Measurements from ENCODE around the gene CYP2W1.

DNA sequence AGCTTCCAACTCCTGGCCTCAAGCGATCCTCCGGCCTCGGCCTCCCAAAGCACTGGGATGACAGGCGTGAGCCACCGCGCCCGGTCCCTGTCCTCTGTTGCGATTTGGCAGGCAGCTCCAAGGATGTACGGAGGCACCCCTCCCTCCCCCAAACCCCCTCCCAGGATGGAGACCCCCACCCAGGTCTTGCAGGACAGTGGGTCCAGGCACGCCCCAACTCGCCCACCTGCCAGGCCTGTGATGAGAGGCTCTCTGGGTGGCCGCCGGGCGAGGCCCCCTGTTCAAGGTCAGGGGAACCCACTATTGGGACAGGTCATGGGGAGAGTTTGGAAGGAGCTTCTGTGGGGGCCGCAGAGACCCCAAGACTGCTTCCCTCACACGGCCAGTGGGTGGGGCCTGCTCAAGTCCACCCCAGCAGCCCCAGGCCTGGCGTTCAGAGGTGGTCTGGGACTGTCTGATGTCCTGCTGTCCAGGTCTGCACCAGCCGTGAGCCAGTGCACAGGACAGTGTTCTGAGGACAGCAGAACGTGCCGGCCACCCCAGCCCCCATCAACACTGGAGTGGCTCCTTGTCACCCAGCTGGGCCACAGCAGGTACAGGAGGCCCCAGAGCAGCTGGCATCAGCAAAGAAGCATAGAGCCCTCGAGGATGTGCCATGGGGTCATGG lies 31.0 kb upstream of the CYP2W1 start:
- TF ChIP-seq, protein P1, sequence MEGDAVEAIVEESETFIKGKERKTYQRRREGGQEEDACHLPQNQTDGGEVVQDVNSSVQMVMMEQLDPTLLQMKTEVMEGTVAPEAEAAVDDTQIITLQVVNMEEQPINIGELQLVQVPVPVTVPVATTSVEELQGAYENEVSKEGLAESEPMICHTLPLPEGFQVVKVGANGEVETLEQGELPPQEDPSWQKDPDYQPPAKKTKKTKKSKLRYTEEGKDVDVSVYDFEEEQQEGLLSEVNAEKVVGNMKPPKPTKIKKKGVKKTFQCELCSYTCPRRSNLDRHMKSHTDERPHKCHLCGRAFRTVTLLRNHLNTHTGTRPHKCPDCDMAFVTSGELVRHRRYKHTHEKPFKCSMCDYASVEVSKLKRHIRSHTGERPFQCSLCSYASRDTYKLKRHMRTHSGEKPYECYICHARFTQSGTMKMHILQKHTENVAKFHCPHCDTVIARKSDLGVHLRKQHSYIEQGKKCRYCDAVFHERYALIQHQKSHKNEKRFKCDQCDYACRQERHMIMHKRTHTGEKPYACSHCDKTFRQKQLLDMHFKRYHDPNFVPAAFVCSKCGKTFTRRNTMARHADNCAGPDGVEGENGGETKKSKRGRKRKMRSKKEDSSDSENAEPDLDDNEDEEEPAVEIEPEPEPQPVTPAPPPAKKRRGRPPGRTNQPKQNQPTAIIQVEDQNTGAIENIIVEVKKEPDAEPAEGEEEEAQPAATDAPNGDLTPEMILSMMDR (IDR thresholded peaks at IDR 0.05 in 4 of 5, conservative IDR thresholded peaks at IDR 0.05 in 1 of 5), result no peak
- no peak for TF ChIP-seq POLR2A (IDR thresholded peaks at IDR 0.05)

All from gastrocnemius medialis (tissue), 4 donors.